CD1c-positive myeloid dendritic cell (primary cell): ENCODE results near the gene TTC9B.
"Not testable (repeated sequence)": the region's sequence is repeated elsewhere in the genome, so short reads cannot be mapped to it uniquely, and the experiment has no call there.

Experiments
- DNase-seq: peaks from one replicate; pipeline ENCODE4 v3.0.0-alpha.2; 2016; ENCODE audit errors: extremely low spot score

The TTC9B gene

DNA sequence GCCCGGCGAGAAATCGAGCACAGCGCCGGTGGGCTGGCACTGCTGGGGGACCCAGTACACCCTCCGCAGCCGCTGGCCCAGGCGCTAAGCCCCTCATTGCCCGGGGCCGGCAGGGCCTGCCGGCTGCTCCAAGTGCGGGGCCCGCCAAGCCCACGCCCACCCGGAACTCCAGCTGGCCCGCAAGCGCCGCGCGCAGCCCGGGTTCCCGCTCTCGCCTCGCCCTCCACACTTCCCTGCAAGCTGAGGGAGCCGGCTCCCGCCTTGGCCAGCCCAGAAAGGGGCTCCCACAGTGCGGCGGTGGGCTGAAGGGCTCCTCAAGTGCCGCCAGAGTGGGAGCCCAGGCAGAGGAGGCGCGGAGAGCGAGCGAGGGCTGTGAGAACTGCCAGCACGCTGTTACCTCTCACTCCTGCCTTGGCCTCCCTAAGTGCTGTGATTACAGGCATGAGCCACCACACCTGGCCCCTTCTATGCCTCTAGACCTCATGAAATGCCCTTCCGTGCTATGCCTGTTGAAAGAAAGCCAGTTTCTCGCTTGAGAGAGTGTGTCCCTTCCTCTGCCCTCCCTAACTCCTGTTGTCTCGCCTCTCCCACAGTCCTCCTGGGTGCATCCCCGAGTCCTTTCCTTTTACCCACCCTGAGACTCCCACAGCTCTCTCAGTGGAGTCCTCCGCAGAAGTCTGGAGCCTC lies 47.7 kb downstream of the TTC9B start:
- DNase-seq = not testable (repeated sequence)

GRCh38 chr19:40169482-40170302 lies 48.5 kb downstream of the TTC9B start:
- DNase-seq = not testable (repeated sequence)
